GM10847 (cell line): ENCODE results near the gene ANO1.

Experiments used
- POLR2A ChIP-seq: IDR thresholded peaks from 2 replicates; pipeline ENCODE4 v1.6.1; 2011; ENCODE audit not compliant: insufficient read length; ENCODE audit errors: extremely low read depth

The ANO1 gene

GRCh38 chr11:70200212-70200844, 122.2 kb downstream of the ANO1 start:
- no peak for TF ChIP-seq POLR2A

- no peak for TF ChIP-seq POLR2A
These were observed 124.1 kb downstream of the ANO1 start for GRCh38 chr11:70201882-70202861.

DNA sequence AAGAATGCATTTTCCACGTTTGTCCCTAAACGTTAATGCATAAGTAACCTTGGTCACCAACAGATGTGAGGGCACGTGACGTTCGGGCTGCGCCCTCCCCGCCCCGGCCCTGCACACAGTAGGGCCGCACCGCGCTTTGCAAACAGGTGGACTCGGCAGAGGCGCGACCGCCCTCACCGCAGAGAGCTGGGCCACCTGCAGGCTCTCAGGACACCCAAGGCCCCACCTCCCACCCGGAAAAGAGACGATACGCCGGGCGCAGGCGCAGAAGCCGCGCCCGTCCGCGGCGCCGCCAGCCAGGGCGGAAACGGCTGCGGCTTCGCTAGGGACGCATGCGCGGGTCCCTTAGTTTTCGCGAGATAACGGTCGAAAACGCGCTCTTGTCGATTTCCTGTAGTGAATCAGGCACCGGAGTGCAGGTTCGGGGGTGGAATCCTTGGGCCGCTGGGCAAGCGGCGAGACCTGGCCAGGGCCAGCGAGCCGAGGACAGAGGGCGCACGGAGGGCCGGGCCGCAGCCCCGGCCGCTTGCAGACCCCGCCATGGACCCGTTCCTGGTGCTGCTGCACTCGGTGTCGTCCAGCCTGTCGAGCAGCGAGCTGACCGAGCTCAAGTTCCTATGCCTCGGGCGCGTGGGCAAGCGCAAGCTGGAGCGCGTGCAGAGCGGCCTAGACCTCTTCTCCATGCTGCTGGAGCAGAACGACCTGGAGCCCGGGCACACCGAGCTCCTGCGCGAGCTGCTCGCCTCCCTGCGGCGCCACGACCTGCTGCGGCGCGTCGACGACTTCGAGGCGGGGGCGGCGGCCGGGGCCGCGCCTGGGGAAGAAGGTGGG, 125.0 kb downstream of the ANO1 start, which contains the start of gene FADD:
TSS of gene FADD (plus strand) at position 377 of the 831 bp plus-strand sequence. CDS start at position 541, 164 bp downstream.
- TF ChIP-seq POLR2A, result peak; percentile 77

DNA sequence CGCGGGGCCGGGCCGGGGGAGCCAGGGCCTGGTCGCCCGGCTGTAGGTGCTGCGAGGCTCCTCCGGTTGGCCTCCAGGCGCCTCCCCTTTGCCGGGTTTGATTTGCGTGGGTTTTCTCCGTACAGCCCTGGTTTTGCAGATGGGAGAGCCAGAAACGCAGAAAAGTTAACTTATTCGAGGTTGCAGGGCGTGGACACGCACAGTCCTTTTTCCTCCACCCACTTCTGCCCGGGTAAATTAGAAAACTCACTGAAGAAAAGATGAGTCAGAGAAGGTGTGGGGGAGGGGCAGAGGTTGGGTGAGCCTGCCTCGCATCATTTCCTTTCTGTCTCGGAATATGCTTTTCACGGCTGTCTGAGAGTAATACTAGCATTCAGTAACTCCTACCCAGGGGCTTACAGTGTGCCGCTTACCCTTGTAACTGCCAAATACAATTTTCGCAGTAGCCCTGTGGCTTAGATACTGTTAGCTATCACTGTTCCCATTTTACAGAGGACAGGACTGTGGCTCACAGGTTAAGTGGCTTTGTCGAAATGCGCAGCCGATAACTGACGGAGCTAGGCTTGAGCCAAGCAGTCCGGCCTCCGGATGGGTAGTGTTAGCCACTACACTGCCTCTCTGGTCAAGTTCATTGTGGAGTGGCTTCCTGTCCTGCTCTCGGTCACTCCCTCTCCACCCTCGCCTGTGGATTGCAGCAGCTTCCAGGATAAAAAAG, 125.8 kb downstream of the ANO1 start:
- TF ChIP-seq POLR2A, result no peak

DNA sequence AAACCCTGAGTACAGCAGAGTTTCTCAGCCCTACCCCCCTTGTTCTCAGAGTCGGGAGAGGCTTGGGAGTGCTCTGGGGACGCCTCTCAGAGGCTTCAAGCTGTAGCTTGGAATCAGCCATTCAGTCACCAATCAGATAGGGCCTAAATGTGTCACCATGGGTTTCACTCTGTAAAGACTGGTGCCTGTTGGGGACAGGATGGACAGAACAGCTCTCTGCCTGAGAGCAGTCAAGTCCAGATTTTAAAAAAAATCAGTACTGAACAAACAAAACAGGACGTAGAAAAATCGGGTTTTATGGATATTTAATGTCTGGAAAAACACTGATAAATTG, 126.3 kb downstream of the ANO1 start:
- TF ChIP-seq POLR2A, result no peak

- TF ChIP-seq POLR2A, result no peak
These were observed 127.1 kb downstream of the ANO1 start for GRCh38 chr11:70205049-70205725.

- TF ChIP-seq POLR2A, result no peak
These were observed 127.6 kb downstream of the ANO1 start for GRCh38 chr11:70205766-70206165.

DNA sequence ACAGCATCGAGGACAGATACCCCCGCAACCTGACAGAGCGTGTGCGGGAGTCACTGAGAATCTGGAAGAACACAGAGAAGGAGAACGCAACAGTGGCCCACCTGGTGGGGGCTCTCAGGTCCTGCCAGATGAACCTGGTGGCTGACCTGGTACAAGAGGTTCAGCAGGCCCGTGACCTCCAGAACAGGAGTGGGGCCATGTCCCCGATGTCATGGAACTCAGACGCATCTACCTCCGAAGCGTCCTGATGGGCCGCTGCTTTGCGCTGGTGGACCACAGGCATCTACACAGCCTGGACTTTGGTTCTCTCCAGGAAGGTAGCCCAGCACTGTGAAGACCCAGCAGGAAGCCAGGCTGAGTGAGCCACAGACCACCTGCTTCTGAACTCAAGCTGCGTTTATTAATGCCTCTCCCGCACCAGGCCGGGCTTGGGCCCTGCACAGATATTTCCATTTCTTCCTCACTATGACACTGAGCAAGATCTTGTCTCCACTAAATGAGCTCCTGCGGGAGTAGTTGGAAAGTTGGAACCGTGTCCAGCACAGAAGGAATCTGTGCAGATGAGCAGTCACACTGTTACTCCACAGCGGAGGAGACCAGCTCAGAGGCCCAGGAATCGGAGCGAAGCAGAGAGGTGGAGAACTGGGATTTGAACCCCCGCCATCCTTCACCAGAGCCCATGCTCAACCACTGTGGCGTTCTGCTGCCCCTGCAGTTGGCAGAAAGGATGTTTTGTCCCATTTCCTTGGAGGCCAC, 128.3 kb downstream of the ANO1 start:
- TF ChIP-seq POLR2A, result no peak

DNA sequence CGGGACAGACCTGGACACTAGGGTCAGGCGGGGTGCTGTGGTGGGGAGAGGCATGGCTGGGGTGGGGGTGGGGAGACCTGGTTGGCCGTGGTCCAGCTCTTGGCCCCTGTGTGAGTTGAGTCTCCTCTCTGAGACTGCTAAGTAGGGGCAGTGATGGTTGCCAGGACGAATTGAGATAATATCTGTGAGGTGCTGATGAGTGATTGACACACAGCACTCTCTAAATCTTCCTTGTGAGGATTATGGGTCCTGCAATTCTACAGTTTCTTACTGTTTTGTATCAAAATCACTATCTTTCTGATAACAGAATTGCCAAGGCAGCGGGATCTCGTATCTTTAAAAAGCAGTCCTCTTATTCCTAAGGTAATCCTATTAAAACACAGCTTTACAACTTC, 128.9 kb downstream of the ANO1 start:
- TF ChIP-seq POLR2A, result no peak

DNA sequence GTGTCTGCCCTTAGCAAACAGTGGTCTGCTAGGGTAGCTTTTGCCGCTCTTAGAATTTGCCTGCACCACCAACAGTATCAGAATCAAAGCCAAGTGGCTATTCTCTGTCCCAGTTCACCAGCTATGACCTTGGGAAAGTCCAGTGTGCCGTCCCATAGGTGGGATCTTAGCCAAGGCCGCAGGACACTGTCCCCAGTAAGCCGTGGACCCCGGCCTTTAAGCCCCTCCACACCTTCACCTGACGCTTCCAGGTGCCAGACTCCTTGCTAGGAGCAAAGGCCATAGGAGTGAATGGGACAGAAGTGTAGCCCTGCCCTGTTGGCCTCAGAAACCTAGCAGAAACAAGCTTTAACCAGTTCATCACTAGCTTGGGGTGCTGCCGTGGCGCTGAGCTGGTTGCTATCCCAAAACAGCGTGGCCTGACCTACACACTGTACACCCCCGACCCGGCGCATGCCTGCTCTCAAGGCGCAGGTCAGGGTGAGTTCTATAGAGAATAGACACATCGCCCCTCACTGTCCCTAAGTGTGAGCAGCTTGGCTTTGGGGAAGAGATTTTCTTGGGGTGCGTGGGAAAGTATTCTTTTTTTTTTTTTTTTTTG, 129.5 kb downstream of the ANO1 start:
- no peak for TF ChIP-seq POLR2A

GRCh38 chr11:70209391-70209912, 131.3 kb downstream of the ANO1 start:
- TF ChIP-seq POLR2A, result no peak

GRCh38 chr11:70210051-70210501, 132.0 kb downstream of the ANO1 start:
- TF ChIP-seq POLR2A, result no peak

DNA sequence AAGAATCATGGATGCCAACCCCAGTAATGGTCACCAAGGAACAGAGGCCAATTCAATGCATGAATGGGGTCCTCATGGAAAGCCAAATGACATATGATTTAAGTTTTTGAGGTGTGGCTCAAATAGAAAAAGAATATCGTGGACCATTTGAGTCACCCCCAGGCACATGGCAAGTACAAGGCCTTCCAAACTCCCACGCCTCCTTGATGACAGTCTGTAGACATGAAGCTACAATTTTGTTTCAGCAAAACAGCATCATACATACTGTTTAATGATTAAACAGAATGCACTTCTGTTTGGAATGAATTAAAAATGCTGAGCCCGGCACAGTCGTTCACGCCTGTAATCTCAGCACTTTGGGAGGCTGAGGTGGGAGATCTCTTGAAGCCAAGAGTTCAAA, 132.4 kb downstream of the ANO1 start:
- no peak for TF ChIP-seq POLR2A
